Adipocyte (in vitro differentiated cells): ENCODE results near the gene EMSY.
"Not testable (repeated sequence)": the region's sequence is repeated elsewhere in the genome, so short reads cannot be mapped to it uniquely, and the experiment has no call there.

Experiments used
- DNase-seq: peaks from one replicate; pipeline ENCODE4 v3.0.0-alpha.2; 2015; ENCODE audit warnings: low read depth
- H3K27me3 ChIP-seq: replicated peaks from 2 replicates; pipeline ENCODE4 v1.7.0; 2013; ENCODE audit warnings: mild to moderate bottlenecking, low read length, moderate library complexity; ENCODE audit not compliant: control insufficient read depth, insufficient read depth
- H3K36me3 ChIP-seq: 2 replicates; pipeline ENCODE4 v1.7.0; 2013; ENCODE audit warnings: low read length, mild to moderate bottlenecking, moderate library complexity; ENCODE audit not compliant: control insufficient read depth, insufficient read depth, severe bottlenecking
- H3K4me1 ChIP-seq: 2 replicates; pipeline ENCODE4 v1.7.0; 2013; ENCODE audit warnings: mild to moderate bottlenecking, low read length, moderate library complexity; ENCODE audit not compliant: control insufficient read depth, insufficient read depth
- H3K4me3 ChIP-seq: 2 replicates; pipeline ENCODE4 v1.7.0; 2013; ENCODE audit warnings: mild to moderate bottlenecking, low read length, moderate library complexity
- H3K9ac ChIP-seq: 2 replicates; pipeline ENCODE4 v1.7.0; 2013; ENCODE audit warnings: mild to moderate bottlenecking, low read length, moderate library complexity
- H3K9me3 ChIP-seq: 2 replicates; pipeline ENCODE4 v1.7.0; 2013; ENCODE audit warnings: mild to moderate bottlenecking, low read length, moderate library complexity; ENCODE audit not compliant: control insufficient read depth

Gene EMSY

GRCh38 chr11:76558473-76558872 lies 113.7 kb downstream of the EMSY start:
- H3K9ac ChIP-seq, result no peak overlapping the region
- no peaks in the 10 kb centered on the region for H3K36me3 ChIP-seq
- H3K9me3 ChIP-seq, result peaks cover 4% of the 10 kb centered on the region
- no peak overlapping the region for H3K4me3 ChIP-seq
- H3K27me3 ChIP-seq, result no peaks in the 10 kb centered on the region
- no peak for DNase-seq
- H3K4me1 ChIP-seq, result no peaks in the 10 kb centered on the region

GRCh38 chr11:76558891-76559290 lies 114.1 kb downstream of the EMSY start:
- Histone ChIP-seq H3K27me3 (no peaks in the 10 kb centered on the region), H3K4me3 (no peak overlapping the region), H3K36me3 (no peaks in the 10 kb centered on the region), H3K9me3 (peaks cover 5% of the 10 kb centered on the region), H3K9ac (no peak overlapping the region), H3K4me1 (no peaks in the 10 kb centered on the region)
- DNase-seq, result no peak

DNA sequence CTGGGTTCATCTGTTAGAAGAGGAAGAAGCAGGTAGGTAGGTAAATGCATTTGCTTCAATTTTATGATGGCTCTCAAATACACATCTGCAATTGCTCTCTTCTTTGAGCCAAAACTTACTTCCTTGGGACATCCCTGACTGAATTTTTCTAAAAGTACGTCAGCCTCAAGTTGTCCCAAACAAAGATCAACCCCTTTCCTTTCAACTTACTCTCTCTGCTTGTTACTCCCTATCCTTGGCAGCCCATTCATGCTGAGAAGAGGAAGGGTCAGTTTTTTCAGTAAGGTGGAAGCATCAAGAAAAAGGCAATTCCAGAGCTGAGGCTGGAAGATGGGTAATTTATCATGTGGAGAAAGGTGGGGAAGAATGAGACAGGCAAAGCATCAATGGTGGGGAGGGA lies 114.5 kb downstream of the EMSY start:
- Histone ChIP-seq H3K9me3 (peaks cover 5% of the 10 kb centered on the region), H3K4me3 (no peak overlapping the region), H3K4me1 (no peaks in the 10 kb centered on the region), H3K9ac (no peak overlapping the region), H3K27me3 (no peaks in the 10 kb centered on the region), H3K36me3 (no peaks in the 10 kb centered on the region)
- no peak for DNase-seq

GRCh38 chr11:76560219-76560618 lies 115.4 kb downstream of the EMSY start:
- DNase-seq, result peak; percentile 31
- Histone ChIP-seq H3K4me3 (no peak overlapping the region), H3K9ac (no peak overlapping the region), H3K27me3 (no peaks in the 10 kb centered on the region), H3K9me3 (peaks cover 5% of the 10 kb centered on the region), H3K36me3 (no peaks in the 10 kb centered on the region), H3K4me1 (no peaks in the 10 kb centered on the region)

- H3K4me3 ChIP-seq, result no peak overlapping the region
- H3K9ac ChIP-seq, result no peak overlapping the region
- no peaks in the 10 kb centered on the region for H3K36me3 ChIP-seq
- no peak for DNase-seq
- no peaks in the 10 kb centered on the region for H3K27me3 ChIP-seq
- peaks cover 5% of the 10 kb centered on the region for H3K9me3 ChIP-seq
- H3K4me1 ChIP-seq, result no peaks in the 10 kb centered on the region
Measured at GRCh38 chr11:76561245-76561644, 116.4 kb downstream of the EMSY start.

- no peak for DNase-seq
- H3K4me1 ChIP-seq, result no peaks in the 10 kb centered on the region
- H3K27me3 ChIP-seq, result no peaks in the 10 kb centered on the region
- H3K36me3 ChIP-seq, result no peaks in the 10 kb centered on the region
- H3K4me3 ChIP-seq, result no peak overlapping the region
- no peak overlapping the region for H3K9ac ChIP-seq
- peaks cover 5% of the 10 kb centered on the region for H3K9me3 ChIP-seq
Measured at GRCh38 chr11:76562541-76562940, 117.7 kb downstream of the EMSY start.

DNA sequence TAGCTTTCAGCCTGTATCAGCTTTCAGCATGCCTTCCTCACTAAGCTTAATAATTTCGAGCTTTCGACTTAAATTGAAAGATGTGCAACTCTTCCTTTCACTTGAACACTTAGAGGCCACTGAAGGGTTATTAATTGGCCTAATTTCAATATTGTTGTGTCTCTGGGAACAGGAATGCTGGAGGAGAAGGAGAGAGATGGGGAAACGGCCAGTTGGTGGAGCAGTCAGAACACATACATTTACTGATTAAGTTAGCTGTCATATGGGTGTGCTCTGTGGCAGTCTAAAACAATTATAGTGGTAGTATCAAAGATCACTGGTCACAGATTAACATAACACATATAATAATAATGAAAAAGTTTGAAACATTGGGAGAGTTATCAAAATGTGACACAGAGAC lies 119.5 kb downstream of the EMSY start:
- Histone ChIP-seq H3K9me3 (peaks cover 5% of the 10 kb centered on the region), H3K4me3 (no peak overlapping the region), H3K27me3 (no peaks in the 10 kb centered on the region), H3K4me1 (no peaks in the 10 kb centered on the region), H3K36me3 (no peaks in the 10 kb centered on the region), H3K9ac (no peak overlapping the region)
- DNase-seq, result no peak

DNA sequence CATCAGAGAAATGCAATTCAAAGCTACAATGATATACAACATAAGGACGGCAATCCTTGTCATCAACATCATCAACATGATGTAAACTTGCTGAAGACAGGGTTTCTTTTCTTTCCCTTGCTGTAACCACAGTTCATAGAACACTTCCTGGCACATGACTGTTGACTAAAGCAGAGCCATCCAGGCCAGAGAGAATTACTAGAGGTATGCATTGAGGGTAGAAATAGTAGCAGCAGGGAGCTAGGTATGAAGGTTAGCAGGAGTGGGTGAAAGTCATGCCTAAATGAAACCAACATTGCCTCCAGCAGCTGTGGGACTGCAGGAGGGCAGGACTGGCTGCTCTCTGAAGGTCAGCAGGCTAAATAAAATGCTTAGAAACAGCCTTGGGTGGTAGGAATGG lies 122.0 kb downstream of the EMSY start:
- Histone ChIP-seq H3K9ac (no peak overlapping the region), H3K4me3 (no peak overlapping the region), H3K36me3 (no peaks in the 10 kb centered on the region), H3K4me1 (no peaks in the 10 kb centered on the region), H3K27me3 (no peaks in the 10 kb centered on the region), H3K9me3 (peaks cover 5% of the 10 kb centered on the region)
- DNase-seq, result no peak

- H3K4me1 ChIP-seq, result no peaks in the 10 kb centered on the region
- H3K4me3 ChIP-seq, result no peak overlapping the region
- DNase-seq, result no peak
- H3K9ac ChIP-seq, result no peak overlapping the region
- peaks cover 5% of the 10 kb centered on the region for H3K9me3 ChIP-seq
- H3K27me3 ChIP-seq, result no peaks in the 10 kb centered on the region
- H3K36me3 ChIP-seq, result no peaks in the 10 kb centered on the region
Measured at GRCh38 chr11:76567261-76567660, 122.4 kb downstream of the EMSY start.

GRCh38 chr11:76568139-76568538 lies 123.3 kb downstream of the EMSY start:
- Histone ChIP-seq H3K36me3 (no peaks in the 10 kb centered on the region), H3K27me3 (no peaks in the 10 kb centered on the region), H3K4me1 (no peaks in the 10 kb centered on the region), H3K4me3 (no peak overlapping the region), H3K9ac (no peak overlapping the region), H3K9me3 (peaks cover 4% of the 10 kb centered on the region)
- DNase-seq, result no peak

DNA sequence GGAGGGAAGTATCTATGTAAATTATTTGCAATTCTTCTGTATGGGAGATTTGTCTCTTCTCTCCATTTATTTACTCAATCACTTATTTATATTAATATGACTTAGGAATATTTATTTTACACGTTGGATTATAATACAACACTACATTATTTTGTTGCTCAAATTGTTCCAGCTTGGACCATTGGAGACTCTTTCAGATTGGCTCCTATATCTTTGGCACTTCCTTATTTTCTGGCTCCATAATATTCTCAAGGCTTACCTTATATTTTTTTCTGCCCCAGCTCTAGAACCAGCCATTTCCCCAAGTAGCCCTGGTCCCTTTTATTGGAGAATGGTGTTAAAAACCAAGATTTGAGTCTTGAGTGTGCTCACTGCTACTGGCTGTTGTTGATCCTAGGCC lies 123.8 kb downstream of the EMSY start:
- H3K36me3 ChIP-seq, result no peaks in the 10 kb centered on the region
- H3K4me3 ChIP-seq, result no peak overlapping the region
- no peaks in the 10 kb centered on the region for H3K27me3 ChIP-seq
- H3K4me1 ChIP-seq, result no peaks in the 10 kb centered on the region
- no peak overlapping the region for H3K9ac ChIP-seq
- no peaks in the 10 kb centered on the region for H3K9me3 ChIP-seq
- DNase-seq, result no peak

- not testable (repeated sequence) for H3K9ac ChIP-seq, H3K27me3 ChIP-seq, H3K36me3 ChIP-seq, DNase-seq, H3K4me3 ChIP-seq, H3K9me3 ChIP-seq
- H3K4me1 ChIP-seq, result peaks cover 11% of the 10 kb centered on the region
Measured at GRCh38 chr11:76572181-76572875, 127.5 kb downstream of the EMSY start.
